ENCODE data around the gene DGKB.

DNA sequence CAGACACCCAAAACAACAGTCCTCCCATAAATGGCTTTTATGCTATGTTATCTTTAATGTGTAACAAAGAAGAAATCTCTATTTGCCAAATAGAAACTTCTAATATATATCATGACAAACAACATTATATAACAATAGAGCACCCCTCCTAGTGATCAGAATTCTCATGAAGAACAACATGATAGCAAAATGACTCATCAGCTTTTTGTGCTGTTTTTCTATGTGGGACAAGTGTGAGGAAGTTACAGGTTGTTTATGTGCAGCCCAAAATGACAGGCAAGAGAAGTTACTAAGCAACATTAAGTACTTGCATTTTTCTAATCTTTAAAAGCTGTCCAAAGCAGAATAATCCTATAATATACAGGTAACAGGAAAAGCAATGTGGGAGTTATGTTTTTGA is 7.7 kb downstream of the DGKB start:
- no peak for TF ChIP-seq EZH2 (IDR thresholded peaks at IDR 0.05; ENCODE audit: borderline replicate concordance, low read length)
- TF ChIP-seq, protein P1, sequence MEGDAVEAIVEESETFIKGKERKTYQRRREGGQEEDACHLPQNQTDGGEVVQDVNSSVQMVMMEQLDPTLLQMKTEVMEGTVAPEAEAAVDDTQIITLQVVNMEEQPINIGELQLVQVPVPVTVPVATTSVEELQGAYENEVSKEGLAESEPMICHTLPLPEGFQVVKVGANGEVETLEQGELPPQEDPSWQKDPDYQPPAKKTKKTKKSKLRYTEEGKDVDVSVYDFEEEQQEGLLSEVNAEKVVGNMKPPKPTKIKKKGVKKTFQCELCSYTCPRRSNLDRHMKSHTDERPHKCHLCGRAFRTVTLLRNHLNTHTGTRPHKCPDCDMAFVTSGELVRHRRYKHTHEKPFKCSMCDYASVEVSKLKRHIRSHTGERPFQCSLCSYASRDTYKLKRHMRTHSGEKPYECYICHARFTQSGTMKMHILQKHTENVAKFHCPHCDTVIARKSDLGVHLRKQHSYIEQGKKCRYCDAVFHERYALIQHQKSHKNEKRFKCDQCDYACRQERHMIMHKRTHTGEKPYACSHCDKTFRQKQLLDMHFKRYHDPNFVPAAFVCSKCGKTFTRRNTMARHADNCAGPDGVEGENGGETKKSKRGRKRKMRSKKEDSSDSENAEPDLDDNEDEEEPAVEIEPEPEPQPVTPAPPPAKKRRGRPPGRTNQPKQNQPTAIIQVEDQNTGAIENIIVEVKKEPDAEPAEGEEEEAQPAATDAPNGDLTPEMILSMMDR (conservative IDR thresholded peaks at IDR 0.05 in 1 of 2, IDR thresholded peaks at IDR 0.05 in 1 of 2; ENCODE audit: extremely low read depth in 1 of 2, insufficient read depth in 1 of 2, low read depth in 1 of 2, low read length in 2 of 2) = no peak

Data from mammary epithelial cell (primary cell).